Caco-2 (cell line): ENCODE data around the gene SH2D3C. TPM values are rescaled to one million over a fixed set of nuclear protein-coding genes. Genes with fewer than 3 reads are reported as not detected.

Experiments
- BruUV-seq: library from RNA; stranded (reverse); fragments of 400-500 nt; replicated peaks from 2 replicates; lab custom pipeline; 2021; lab: Mats Ljungman, UMichigan
- CTCF ChIA-PET: fragments of 300-600 bp; sonication (Branson Sonifier 250); formaldehyde crosslinking; loops from one replicate; lab custom pipeline; 2022; ENCODE audit warnings: antibody characterized with exemption; lab: Charles Lee
- POLR2A ChIA-PET: fragments of 300-600 bp; sonication (Branson Sonifier 250); formaldehyde crosslinking; loops from one replicate; lab custom pipeline; 2022; ENCODE audit warnings: antibody characterized with exemption; lab: Charles Lee
- DNase-seq, 2 experiments: peaks; one replicate each; pipeline versions ENCODE4 v3.0.0 to v3.0.0-alpha.2; 2020 to 2022
- H3K27me3 ChIP-seq: replicated peaks from 2 replicates; pipeline ENCODE4 v1.6.0; 2011; ENCODE audit warnings: low read length; ENCODE audit not compliant: control insufficient read depth, insufficient read depth
- H3K36me3 ChIP-seq: 2 replicates; pipeline ENCODE4 v1.5.1; 2011; ENCODE audit warnings: low read length; ENCODE audit not compliant: control insufficient read depth, insufficient read depth
- H3K4me1 ChIP-seq: fragments of 250-450 bp; sonication (Bioruptor Pico); 2 replicates; pipeline ENCODE4 v1.5.1; 2020; ENCODE audit warnings: mild to moderate bottlenecking
- H3K4me3 ChIP-seq: 2 replicates; pipeline ENCODE4 v1.5.1; 2011; ENCODE audit warnings: low read depth, mild to moderate bottlenecking, control low read depth, low read length
- H3K9me3 ChIP-seq: fragments of 250-450 bp; sonication (Bioruptor Pico); 2 replicates; pipeline ENCODE4 v1.5.1; 2020; ENCODE audit warnings: mild to moderate bottlenecking, moderate library complexity
- H3K27ac Mint-ChIP-seq: one replicate; pipeline ENCODE4 v1.8.0; 2022; ENCODE audit warnings: mixed read lengths; ENCODE audit not compliant: unreplicated experiment
- H3K27me3 Mint-ChIP-seq: one replicate; pipeline ENCODE4 v1.8.0; 2022; ENCODE audit warnings: mixed read lengths; ENCODE audit not compliant: insufficient read depth, unreplicated experiment
- H3K36me3 Mint-ChIP-seq: one replicate; pipeline ENCODE4 v1.8.0; 2022; ENCODE audit warnings: mild to moderate bottlenecking, mixed read lengths; ENCODE audit not compliant: insufficient read depth, unreplicated experiment
- H3K4me1 Mint-ChIP-seq: one replicate; pipeline ENCODE4 v1.8.0; 2022; ENCODE audit warnings: low read depth, mixed read lengths; ENCODE audit not compliant: unreplicated experiment
- H3K4me3 Mint-ChIP-seq: one replicate; pipeline ENCODE4 v1.8.0; 2022; ENCODE audit warnings: mild to moderate bottlenecking, moderate library complexity, mixed read lengths; ENCODE audit not compliant: unreplicated experiment
- H3K9me3 Mint-ChIP-seq: one replicate; pipeline ENCODE4 v1.8.0; 2022; ENCODE audit warnings: mixed read lengths; ENCODE audit not compliant: unreplicated experiment
- CTCF ChIP-seq, 2 experiments: fragments of 200-600 bp in 1 of 2; IDR thresholded peaks; 1 replicate in 1 of 2; 2 replicates in 1 of 2; pipeline versions ENCODE4 v1.5.1 to v1.8.0; 2011 to 2022; ENCODE audit warnings: antibody characterized with exemption in 1 of 2, control low read depth in 1 of 2, inconsistent platforms in 1 of 2, low read depth in 1 of 2, low read length in 1 of 2, mild to moderate bottlenecking in 1 of 2, moderate library complexity in 1 of 2; ENCODE audit not compliant: insufficient read depth in 1 of 2, severe bottlenecking in 1 of 2, unreplicated experiment in 1 of 2
- intact Hi-C: fragments of 100-400 bp; cut with micrococcal nuclease; formaldehyde crosslinking; loops from one replicate; pipeline ENCODE4 v1.10.0; 2022; ENCODE audit not compliant: unreplicated experiment
- total RNA-seq: library from RNA; stranded (reverse); gene quantifications from 2 replicates; pipeline ENCODE4 v1.2.3, GENCODE V29; 2022

Gene SH2D3C
- total RNA-seq, 1 experiment from 2014 or later = 0.34 TPM

GRCh38 chr9:127809540-127810377, 31.3 kb upstream of the SH2D3C start:
- Mint-ChIP-seq H3K27me3 (no peaks in the 10 kb centered on the region), H3K9me3 (no peaks in the 10 kb centered on the region), H3K4me1 (no peaks in the 10 kb centered on the region), H3K36me3 (peaks cover 39% of the 10 kb centered on the region), H3K4me3 (no peak overlapping the region), H3K27ac (no peak overlapping the region)
- ChIA-PET CTCF (interaction anchor here (0.7 kb wide), 1 partner anchor 33 kb away, joined by 4 read pairs; no protein-coding TSS in a partner anchor), POLR2A (no interaction called here)
- TF ChIP-seq CTCF (IDR thresholded peaks at IDR 0.05; ENCODE audit: insufficient read depth in 1 of 2, low read depth in 1 of 2, low read length in 1 of 2, severe bottlenecking in 1 of 2, unreplicated experiment in 1 of 2) = no peak
- intact Hi-C loops = no loop called here
- H3K4me3 ChIP-seq = no peak overlapping the region
- H3K36me3 ChIP-seq = peaks cover 6% of the 10 kb centered on the region
- DNase-seq = no peak
- H3K4me1 ChIP-seq = no peaks in the 10 kb centered on the region
- no peaks in the 10 kb centered on the region for H3K9me3 ChIP-seq
- no peaks in the 10 kb centered on the region for H3K27me3 ChIP-seq
- no TSS peak for BruUV-seq

- intact Hi-C loops = no loop called here
- BruUV-seq = no TSS peak
- H3K4me1 Mint-ChIP-seq = no peaks in the 10 kb centered on the region
- H3K27me3 Mint-ChIP-seq = no peaks in the 10 kb centered on the region
- H3K27ac Mint-ChIP-seq = no peak overlapping the region
- Histone ChIP-seq H3K4me3 (no peak overlapping the region), H3K9me3 (no peaks in the 10 kb centered on the region), H3K36me3 (peaks cover 6% of the 10 kb centered on the region), H3K27me3 (no peaks in the 10 kb centered on the region), H3K4me1 (0 out of 2 replicates have a peak, but pooled peaks cover 3% of the 10 kb centered on the region)
- ChIA-PET POLR2A (no interaction called here), CTCF (interaction anchor here (0.7 kb wide), 4 partner anchors 15 to 1824 kb away, joined by 4 to 10 read pairs (median 7); no protein-coding TSS in a partner anchor)
- no peak for DNase-seq
- H3K4me3 Mint-ChIP-seq = no peak overlapping the region
- no peaks in the 10 kb centered on the region for H3K9me3 Mint-ChIP-seq
- TF ChIP-seq CTCF (IDR thresholded peaks at IDR 0.05; ENCODE audit: insufficient read depth in 1 of 2, low read depth in 1 of 2, low read length in 1 of 2, severe bottlenecking in 1 of 2, unreplicated experiment in 1 of 2) = no peak
- H3K36me3 Mint-ChIP-seq = peaks cover 37% of the 10 kb centered on the region
Observed at GRCh38 chr9:127809002-127809539, 30.6 kb upstream of the SH2D3C start.

- Histone ChIP-seq H3K27me3 (no peaks in the 10 kb centered on the region), H3K9me3 (no peaks in the 10 kb centered on the region), H3K36me3 (peaks cover 6% of the 10 kb centered on the region), H3K4me1 (peaks cover 8% of the 10 kb centered on the region; the same call in 1 of the 2 replicates), H3K4me3 (no peak overlapping the region)
- ChIA-PET CTCF (interaction anchor here (0.7 kb wide), 3 partner anchors 16 to 1825 kb away, joined by 7 to 10 read pairs (median 7); no protein-coding TSS in a partner anchor), POLR2A (no interaction called here)
- H3K27ac Mint-ChIP-seq = no peak overlapping the region
- no peak for TF ChIP-seq CTCF (IDR thresholded peaks at IDR 0.05; ENCODE audit: insufficient read depth in 1 of 2, low read depth in 1 of 2, low read length in 1 of 2, severe bottlenecking in 1 of 2, unreplicated experiment in 1 of 2)
- intact Hi-C loops = no loop called here
- no peaks in the 10 kb centered on the region for H3K9me3 Mint-ChIP-seq
- H3K27me3 Mint-ChIP-seq = no peaks in the 10 kb centered on the region
- peaks cover 33% of the 10 kb centered on the region for H3K36me3 Mint-ChIP-seq
- no peak for DNase-seq
- no peak overlapping the region for H3K4me3 Mint-ChIP-seq
- BruUV-seq = no TSS peak
- H3K4me1 Mint-ChIP-seq = no peaks in the 10 kb centered on the region
Observed at GRCh38 chr9:127808347-127809001, 30.0 kb upstream of the SH2D3C start.
